Neuron (in vitro differentiated cells): ENCODE measurements around the gene CDCA4.

Source experiments
- H2AFZ ChIP-seq: one replicate; pipeline ENCODE4 v1.6.1; 2013; ENCODE audit warnings: low read depth, mild to moderate bottlenecking, inconsistent platforms, low read length, moderate library complexity
- H3K27me3 ChIP-seq: one replicate; pipeline ENCODE4 v1.6.1; 2013; ENCODE audit warnings: low read length; ENCODE audit not compliant: insufficient read depth
- H3K36me3 ChIP-seq: one replicate; pipeline ENCODE4 v1.6.1; 2013; ENCODE audit warnings: low read length; ENCODE audit not compliant: insufficient read depth
- H3K4me1 ChIP-seq: one replicate; pipeline ENCODE4 v1.6.1; 2013; ENCODE audit warnings: low read length; ENCODE audit not compliant: insufficient read depth
- H3K4me3 ChIP-seq: 2 replicates; pipeline ENCODE4 v1.5.1; 2013; ENCODE audit warnings: mild to moderate bottlenecking, low read length, moderate library complexity
- H3K9me3 ChIP-seq: one replicate; pipeline ENCODE4 v1.6.1; 2013; ENCODE audit warnings: low read length

Gene CDCA4

DNA sequence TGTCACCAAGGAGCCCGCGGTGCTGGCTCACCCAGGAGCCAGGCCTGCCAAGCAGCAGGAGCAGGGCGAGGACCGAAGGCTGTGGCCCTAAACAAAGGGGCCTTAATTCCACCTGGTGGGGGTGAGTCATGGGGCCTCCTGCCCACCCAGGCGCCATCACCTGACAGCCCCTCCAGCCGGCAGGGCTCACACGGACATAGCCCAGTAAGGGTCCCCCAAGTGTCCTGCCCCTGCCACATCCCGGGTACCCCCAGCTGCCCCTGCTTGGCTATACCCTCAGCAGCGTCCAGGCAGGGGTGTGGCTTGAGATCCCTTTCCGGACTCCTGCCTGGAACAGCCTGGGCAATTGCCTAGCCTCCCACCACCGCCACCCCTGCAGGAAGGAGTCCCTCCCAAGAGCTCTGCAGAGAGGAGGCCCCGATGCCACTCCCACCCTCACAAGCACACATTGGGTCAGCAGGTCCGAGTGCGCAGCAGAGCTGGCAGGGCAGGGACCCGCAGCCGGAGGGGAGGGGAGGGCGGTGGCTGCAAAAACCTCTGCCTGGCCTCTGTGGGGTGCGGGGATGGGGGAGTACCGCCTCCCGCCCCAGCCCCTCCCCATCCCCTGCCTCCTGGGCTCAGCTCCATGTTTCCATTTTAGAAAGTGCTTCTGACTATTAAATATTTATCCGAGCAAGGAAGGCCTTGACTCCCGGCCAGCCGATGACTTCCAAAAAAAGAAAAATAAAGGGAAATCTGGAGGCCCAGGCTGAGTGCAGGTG lies 47.3 kb downstream of the CDCA4 start:
- Histone ChIP-seq H3K36me3 (no peaks in the 10 kb centered on the region), H3K9me3 (no peaks in the 10 kb centered on the region), H3K27me3 (peaks cover 50% of the 10 kb centered on the region), H3K4me1 (peaks cover 24% of the 10 kb centered on the region), H3K4me3 (no peak overlapping the region), H2AFZ (no peak overlapping the region)

DNA sequence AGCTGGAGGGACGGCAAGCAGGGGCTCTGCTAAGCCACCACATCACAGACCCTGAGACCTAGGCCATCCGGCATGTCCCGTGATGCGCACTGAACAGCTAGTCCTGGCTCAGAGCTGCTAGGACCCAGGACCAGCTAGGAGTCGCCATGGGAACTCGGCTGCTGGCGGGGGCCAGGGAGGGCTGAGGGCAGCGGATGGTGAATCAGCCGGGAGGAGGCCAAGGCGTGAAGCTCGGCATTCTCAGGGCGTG lies 47.8 kb downstream of the CDCA4 start:
- Histone ChIP-seq H3K27me3 (peaks cover 56% of the 10 kb centered on the region), H3K9me3 (no peaks in the 10 kb centered on the region), H2AFZ (no peak overlapping the region), H3K36me3 (no peaks in the 10 kb centered on the region), H3K4me1 (peaks cover 24% of the 10 kb centered on the region), H3K4me3 (no peak overlapping the region)

DNA sequence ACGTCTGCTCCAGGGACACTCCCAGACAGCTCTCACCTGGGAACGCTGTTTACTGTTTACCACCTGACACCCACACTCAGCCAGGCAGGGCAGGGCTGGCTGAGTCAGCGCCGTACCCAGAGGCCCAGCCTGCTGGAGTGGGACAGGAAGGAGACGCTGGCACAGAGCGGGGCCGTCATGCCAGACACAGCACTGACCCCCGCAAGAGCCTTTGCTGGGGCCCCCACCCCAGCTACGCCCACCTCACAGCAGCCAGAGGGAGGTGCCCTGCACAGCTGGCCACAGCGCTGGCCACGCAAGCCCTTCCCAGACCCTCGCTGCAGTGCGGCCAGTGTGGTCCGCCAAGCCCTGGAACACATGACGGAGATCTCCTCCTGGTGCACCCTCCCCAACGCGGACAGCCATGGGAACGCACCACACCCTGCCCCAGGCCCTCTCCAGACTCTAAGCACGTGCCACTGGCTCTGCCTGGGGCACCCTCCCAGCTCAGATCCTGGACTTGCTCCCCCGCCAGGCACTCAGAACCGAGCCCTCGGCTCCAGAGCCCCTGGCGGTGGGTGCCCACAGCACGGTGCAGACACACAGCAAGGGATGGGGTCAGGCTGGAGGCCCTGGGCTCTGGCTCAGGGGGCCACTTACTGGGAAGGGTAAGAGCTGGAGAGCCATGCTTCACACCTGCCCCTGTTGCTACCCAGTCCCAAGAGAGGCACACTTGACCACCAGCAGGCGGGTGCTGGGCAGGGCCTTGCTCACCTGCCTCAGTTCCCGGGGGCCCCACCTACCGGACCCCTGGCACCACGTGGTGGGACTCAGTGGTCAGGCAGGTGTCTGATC lies 48.4 kb downstream of the CDCA4 start:
- Histone ChIP-seq H3K4me1 (peaks cover 26% of the 10 kb centered on the region), H2AFZ (no peak overlapping the region), H3K4me3 (no peak overlapping the region), H3K36me3 (no peaks in the 10 kb centered on the region), H3K9me3 (no peaks in the 10 kb centered on the region), H3K27me3 (peaks cover 58% of the 10 kb centered on the region)

DNA sequence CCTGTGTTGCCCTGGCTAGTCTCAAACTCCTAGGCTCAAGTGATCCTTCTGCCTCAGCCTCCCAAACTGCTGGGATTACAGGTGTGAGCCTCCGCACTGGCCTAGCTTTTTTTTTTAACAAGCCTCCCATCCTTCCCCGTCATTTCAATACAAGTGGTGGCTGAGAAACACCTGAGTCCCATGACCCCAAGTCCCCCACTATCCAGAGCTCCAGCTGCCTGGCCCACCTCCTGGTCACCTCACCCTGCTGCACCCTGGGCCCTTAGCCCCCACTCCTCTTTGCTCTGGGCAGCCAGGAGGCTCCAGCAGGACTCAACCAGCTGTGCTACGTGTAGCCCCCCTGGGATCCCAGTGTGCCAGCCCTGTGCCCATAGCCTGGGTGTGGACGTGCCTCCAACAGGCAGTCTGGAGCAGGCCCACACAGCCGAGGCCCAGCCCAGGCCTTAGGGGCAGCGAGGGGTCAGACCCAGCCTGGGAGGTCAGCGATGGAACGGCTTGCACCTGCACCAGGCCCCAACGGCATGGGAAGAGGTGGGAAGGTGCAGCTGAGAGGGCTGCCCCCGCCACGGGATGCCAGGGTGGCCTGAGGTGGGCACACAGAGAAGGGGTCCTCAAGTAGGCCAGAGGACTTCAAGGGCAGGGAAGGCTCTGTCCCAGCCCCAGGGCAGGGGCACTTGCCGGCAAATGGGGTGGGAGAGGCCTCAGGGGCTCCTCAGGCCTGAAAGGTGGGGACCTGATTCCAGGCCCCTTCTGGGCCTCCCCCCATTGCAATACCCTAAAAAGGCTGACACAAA lies 49.2 kb downstream of the CDCA4 start:
- H3K4me3 ChIP-seq, result no peak overlapping the region
- no peaks in the 10 kb centered on the region for H3K9me3 ChIP-seq

DNA sequence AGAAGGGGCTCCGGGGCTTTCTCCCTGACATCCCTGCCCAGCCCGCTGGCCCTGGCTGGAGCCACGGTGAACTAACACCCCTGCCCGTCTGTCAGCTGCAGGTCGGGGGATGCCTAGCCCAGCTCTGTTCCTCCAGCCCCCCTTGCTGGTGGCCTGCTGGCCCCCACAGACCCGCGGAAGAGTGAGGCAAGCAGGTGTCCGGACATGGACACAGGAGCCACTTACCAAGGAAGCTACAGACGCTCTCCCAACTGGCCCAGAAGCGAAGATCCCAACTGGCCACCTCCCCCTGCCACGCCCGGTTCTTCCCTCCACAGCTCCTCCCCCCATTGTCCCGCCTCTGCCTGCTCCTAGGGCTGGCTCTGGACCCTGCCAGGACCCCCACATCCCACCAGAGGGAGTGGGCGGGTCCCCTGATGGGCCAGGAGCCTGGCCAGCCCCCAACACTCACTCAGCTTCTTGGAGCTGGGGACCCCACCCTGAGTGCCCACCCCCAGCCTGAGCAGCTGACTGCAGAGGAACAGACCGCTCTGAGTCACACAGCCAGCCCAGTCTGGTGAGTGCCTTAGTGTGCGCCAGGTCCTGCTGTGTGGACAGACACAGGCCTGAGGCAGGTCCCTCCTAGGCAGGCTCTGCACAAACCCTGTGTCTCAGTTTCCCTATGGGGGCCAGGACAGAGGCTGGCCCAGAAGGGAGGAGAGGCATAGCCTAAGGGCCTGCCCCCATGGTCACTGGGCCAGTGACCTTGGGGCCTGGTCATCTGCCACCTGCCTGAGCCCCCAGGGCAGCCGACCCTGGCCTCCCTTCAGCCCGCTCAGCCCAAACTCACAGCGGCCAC lies 50.4 kb downstream of the CDCA4 start:
- Histone ChIP-seq H2AFZ (no peak overlapping the region), H3K4me3 (no peak overlapping the region), H3K36me3 (no peaks in the 10 kb centered on the region), H3K27me3 (peaks cover 61% of the 10 kb centered on the region), H3K4me1 (peaks cover 28% of the 10 kb centered on the region), H3K9me3 (no peaks in the 10 kb centered on the region)

More for the DNA sequence above, 49.2 kb downstream of the CDCA4 start:
- Histone ChIP-seq H3K27me3 (peaks cover 57% of the 10 kb centered on the region), H3K4me1 (peaks cover 28% of the 10 kb centered on the region), H2AFZ (no peak overlapping the region), H3K36me3 (no peaks in the 10 kb centered on the region)

DNA sequence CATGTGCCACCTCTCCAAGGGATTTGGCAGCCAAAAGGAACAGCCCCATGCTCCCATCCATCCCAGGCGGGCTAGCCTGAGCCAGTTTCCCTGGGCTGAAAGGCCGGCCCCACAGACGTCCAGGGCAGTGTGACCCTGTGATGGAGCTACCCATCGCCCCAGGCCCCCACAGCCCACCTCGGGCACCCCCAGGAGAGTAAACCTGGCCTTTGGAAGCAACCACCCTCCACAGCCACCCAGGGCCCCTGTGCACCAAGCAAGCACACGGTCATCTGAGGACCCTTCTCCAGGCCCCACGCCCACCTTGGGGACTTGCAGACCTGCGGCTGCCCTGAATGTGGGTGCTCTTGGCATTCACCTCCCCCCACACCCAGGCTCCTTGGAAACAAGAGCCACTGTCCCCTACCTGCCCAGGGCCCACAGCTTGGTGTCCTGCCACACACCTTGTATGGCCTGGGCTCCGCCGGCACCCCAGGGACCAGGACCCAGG lies 51.1 kb downstream of the CDCA4 start:
- no peak overlapping the region for H2AFZ ChIP-seq
- no peaks in the 10 kb centered on the region for H3K36me3 ChIP-seq
- H3K27me3 ChIP-seq, result peaks cover 56% of the 10 kb centered on the region
- no peak overlapping the region for H3K4me3 ChIP-seq
- no peaks in the 10 kb centered on the region for H3K9me3 ChIP-seq
- peaks cover 28% of the 10 kb centered on the region for H3K4me1 ChIP-seq

DNA sequence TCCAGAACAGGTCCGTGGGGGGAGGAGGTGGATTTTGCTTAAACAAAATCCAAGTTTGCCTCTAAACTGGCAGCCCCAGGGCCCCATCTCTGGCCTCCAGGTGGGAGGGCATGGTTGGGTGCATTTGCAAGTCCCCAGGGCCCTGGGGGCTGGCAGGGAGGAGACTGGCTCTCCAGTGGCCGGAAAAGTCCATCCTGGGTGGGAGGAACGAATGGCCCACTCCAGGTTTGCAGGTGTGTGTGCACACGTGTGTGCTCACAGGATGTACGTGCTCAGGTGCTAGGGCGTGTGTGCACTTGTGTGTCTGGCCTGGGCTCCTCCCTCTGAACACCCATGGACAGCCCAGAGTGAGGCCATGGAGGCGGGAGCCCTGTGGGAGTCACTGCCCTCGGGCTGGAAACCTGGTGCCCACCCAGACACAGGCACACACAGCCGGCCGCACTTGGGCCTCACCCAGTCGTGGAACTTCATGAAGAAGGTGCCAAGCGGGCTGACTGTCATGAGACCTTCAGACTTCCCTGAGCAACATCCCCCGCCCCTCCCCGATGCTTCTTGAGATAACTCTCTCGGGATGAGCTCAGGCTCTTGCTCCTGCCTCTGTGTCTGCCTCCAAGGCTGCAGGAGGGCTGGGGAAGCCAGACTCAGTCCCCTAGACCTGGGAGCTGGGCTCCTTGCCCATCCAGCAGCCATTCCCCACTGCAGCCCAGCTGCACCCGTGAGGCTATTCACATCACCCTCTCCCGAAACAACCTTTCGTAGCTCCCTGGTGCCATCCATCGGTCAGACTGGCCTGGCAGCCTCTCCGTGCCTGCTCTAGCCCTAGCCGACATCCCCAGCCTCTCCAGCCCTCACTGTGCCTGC lies 52.1 kb downstream of the CDCA4 start:
- Histone ChIP-seq H2AFZ (no peak overlapping the region), H3K27me3 (peaks cover 49% of the 10 kb centered on the region), H3K4me3 (no peak overlapping the region), H3K9me3 (no peaks in the 10 kb centered on the region), H3K4me1 (peaks cover 28% of the 10 kb centered on the region), H3K36me3 (no peaks in the 10 kb centered on the region)

DNA sequence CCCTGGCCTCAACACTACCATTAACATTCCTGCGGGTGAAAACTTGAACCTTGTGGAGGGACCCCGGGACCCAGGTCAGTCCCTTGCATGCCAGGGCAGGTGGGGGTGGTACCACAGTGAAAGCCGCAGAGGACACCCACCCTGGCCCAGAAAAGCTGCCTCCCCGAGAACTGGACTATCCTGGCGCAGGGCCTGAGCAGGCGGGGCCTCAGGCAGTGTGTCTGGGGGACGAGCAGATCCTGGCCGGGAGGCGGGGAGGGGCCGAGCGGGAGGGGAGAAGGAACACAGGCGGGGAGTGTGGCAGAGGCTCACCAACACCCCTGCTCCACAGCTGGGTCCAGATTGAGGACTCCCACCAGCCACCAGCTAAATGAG lies 52.7 kb downstream of the CDCA4 start:
- Histone ChIP-seq H3K27me3 (peaks cover 49% of the 10 kb centered on the region), H3K4me1 (peaks cover 23% of the 10 kb centered on the region), H3K4me3 (no peak overlapping the region), H3K36me3 (no peaks in the 10 kb centered on the region), H2AFZ (no peak overlapping the region), H3K9me3 (no peaks in the 10 kb centered on the region)

DNA sequence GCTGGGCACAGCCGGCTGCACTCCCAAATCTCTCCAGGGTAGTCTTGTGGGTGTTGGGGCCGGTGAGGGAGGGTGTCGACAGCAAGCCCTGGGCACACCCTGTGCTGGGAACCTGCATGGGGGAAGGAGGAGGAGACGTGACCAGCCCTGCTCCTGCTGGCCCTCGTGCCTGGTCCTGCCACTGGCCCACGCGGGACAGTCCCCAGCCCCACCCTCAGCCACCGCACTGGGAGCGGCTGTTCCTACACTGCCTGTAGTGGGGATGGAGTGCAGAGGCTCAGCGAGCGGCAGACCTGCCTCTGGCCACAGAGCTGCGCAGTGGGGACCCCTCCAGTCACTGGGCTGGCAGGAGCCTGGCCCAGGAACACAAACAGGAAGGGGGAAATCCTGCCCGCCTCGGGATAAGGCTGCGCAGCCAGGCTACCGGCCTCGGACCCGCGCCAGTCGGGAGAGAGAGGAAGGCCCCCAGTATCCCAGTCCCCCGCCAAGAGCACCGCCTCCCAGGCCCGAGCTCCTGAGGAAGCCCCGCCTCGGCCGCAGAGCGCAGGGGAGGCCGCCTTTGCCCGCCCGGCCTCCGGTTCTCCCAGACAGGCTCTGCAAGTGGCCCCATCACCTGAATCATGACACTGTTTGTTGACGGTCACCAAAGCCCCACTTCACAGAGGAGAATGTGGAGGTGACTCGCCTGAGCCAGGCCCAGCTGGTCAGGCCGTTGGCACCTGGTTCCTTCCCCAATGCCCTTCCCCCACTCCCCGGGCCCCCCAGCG lies 53.3 kb downstream of the CDCA4 start:
- no peaks in the 10 kb centered on the region for H3K9me3 ChIP-seq
- no peaks in the 10 kb centered on the region for H3K36me3 ChIP-seq
- peaks cover 49% of the 10 kb centered on the region for H3K27me3 ChIP-seq
- H3K4me1 ChIP-seq, result peaks cover 17% of the 10 kb centered on the region
- H3K4me3 ChIP-seq, result no peak overlapping the region
- H2AFZ ChIP-seq, result no peak overlapping the region

DNA sequence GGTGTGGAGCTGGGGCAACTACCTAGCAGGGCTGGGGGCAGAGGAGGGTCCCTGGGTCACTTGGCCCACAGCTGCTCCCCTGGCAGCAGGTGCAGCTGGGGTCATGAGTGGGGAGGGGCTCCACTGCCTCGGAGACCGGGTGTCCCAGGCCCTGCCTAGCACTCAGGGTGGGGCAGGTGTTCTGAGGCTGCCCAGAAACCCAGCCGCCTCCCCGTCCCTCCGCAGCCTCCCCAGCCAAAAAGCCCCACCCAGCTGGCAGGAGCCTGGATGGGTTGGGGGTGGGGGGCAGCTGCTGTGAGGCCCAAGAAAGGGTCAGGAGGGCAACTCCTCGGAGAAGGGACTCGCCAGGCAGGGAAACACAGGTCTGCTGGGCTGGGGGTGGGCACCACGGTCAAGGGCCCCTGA lies 53.9 kb downstream of the CDCA4 start:
- Histone ChIP-seq H3K4me3 (no peak overlapping the region), H3K27me3 (peaks cover 44% of the 10 kb centered on the region)

DNA sequence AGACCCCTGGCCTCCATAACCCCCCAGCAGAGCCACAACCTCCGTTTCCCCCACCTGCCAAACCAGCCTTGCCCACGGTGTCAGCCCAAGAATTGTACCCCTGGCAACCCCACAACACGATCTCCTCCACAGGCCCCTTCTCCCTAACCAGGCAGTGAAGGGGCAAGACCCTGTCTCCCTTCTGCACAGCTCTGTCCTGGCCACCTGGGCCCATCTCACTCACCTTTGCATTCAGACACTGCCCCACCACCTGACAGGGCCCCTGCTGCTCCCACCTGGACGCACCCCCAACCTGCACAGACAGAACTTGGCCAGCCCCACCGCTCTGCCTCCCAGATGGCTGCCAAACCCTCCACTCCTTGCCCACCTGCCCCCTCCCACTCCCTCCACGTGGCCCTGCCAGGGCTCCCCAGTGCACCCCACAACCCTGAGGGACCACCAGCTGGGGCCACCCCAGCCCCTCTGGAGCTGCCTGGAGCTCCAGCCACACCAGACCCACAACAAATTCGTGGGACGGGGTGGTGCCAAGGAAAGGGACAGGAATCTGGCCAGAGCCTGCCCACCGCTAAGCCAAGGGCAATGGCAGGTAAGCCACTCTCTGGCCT lies 54.5 kb downstream of the CDCA4 start:
- Histone ChIP-seq H3K27me3 (peaks cover 44% of the 10 kb centered on the region), H3K9me3 (no peaks in the 10 kb centered on the region), H3K4me3 (no peak overlapping the region), H3K4me1 (peaks cover 15% of the 10 kb centered on the region), H3K36me3 (no peaks in the 10 kb centered on the region), H2AFZ (no peak overlapping the region)

More for the DNA sequence above, 53.9 kb downstream of the CDCA4 start:
- H3K9me3 ChIP-seq, result no peaks in the 10 kb centered on the region
- peaks cover 15% of the 10 kb centered on the region for H3K4me1 ChIP-seq
- H3K36me3 ChIP-seq, result no peaks in the 10 kb centered on the region
- H2AFZ ChIP-seq, result no peak overlapping the region
